ENCODE results near the gene ROCK1. TPM values are rescaled to one million over a fixed set of nuclear protein-coding genes. Genes with fewer than 3 reads are reported as not detected.
"Not testable (repeated sequence)": the region's sequence is repeated elsewhere in the genome, so short reads cannot be mapped to it uniquely, and the experiment has no call there.

The ROCK1 gene
- total and polyA plus RNA-seq, 8 donors = 50.2 to 93.2 (median 77.9) TPM

DNA sequence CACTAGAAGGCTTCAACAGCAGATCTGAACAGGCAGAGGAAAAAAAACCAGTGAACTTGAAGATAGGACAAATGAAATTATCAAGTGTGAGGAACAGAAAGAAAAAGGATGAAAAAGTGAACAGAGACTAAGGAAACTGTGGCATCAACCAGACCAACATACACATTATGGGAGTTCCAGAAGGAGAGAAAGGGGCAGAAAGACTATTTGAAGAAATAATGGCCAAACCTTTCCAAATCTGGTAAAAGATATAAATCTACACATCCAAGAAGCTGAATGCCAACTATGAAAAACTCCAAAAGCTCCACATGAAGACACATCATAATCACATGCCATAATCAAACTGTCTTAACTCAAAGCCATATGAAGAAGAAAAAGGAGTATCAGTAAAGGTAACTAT, 79.8 kb downstream of the ROCK1 start:
- no peaks in the 10 kb centered on the region for H3K27me3 ChIP-seq
- TF ChIP-seq, protein P1, sequence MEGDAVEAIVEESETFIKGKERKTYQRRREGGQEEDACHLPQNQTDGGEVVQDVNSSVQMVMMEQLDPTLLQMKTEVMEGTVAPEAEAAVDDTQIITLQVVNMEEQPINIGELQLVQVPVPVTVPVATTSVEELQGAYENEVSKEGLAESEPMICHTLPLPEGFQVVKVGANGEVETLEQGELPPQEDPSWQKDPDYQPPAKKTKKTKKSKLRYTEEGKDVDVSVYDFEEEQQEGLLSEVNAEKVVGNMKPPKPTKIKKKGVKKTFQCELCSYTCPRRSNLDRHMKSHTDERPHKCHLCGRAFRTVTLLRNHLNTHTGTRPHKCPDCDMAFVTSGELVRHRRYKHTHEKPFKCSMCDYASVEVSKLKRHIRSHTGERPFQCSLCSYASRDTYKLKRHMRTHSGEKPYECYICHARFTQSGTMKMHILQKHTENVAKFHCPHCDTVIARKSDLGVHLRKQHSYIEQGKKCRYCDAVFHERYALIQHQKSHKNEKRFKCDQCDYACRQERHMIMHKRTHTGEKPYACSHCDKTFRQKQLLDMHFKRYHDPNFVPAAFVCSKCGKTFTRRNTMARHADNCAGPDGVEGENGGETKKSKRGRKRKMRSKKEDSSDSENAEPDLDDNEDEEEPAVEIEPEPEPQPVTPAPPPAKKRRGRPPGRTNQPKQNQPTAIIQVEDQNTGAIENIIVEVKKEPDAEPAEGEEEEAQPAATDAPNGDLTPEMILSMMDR (IDR thresholded peaks at IDR 0.05) = no peak
- DNase-seq (no peak), ATAC-seq (no peak)
- intact Hi-C loops (cut with DNase I) = no loop called here
- H3K4me3 ChIP-seq = no peak overlapping the region
- no peaks in the 10 kb centered on the region for H3K9me3 ChIP-seq
- peaks cover 0 to 30% of the 10 kb centered on the region in 2 donors for H3K36me3 ChIP-seq
- H3K27ac ChIP-seq = no peak overlapping the region
- no peaks in the 10 kb centered on the region for H3K4me1 ChIP-seq

DNA sequence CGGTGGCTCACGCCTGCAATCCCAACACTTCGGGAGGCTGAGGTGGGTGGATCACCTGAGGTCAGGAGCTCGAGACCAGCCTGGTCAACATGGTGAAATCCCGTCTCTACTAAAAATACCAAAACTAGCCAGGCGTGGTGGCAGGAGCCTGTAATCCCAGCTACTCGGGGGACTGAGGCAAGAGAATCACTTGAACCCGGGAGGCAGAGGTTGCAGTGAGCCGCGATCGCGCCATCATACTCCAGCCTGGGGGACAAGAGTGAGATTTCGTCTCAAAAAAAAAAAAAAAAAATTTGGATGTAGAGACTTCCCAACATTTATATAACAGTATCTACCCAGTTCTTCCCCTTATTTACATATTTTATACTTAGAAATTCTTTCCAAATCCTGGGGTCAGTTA, 93.4 kb downstream of the ROCK1 start:
- H3K4me3 ChIP-seq; H3K27ac ChIP-seq; H3K9me3 ChIP-seq; H3K27me3 ChIP-seq; ATAC-seq; intact Hi-C loops (cut with DNase I); H3K4me1 ChIP-seq: not testable (repeated sequence)
- peaks cover 0 to 70% of the 10 kb centered on the region in 2 donors for H3K36me3 ChIP-seq
- DNase-seq = peak in 1 of 4 donors; percentile 54

DNA sequence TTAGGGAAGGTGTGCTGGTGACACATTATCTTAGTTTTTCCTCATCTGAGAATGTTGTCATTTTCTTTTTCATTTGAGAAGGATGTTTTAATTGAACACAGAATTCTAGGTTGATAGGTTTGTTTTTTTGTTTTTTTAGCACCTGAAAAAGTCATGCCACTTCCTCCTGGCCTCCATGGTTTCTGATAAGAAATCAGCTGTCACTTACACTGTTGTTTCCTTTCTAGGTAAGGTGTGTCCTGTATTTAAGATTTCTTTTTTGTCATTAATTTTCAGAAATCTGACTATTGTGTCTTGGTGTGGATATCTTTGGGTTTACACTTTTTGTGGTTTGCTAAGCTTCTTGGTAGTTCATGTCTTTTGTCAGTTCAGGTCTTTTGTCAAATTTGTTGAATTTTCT, 99.3 kb downstream of the ROCK1 start:
- no peaks in the 10 kb centered on the region for H3K4me1 ChIP-seq
- intact Hi-C loops (cut with DNase I) = no loop called here
- DNase-seq = no peak
- no peaks in the 10 kb centered on the region for H3K27me3 ChIP-seq
- no peak overlapping the region for H3K4me3 ChIP-seq
- H3K27ac ChIP-seq = no peak overlapping the region
- peaks cover 0 to 72% of the 10 kb centered on the region in 2 donors for H3K36me3 ChIP-seq
- H3K9me3 ChIP-seq = no peaks in the 10 kb centered on the region
- TF ChIP-seq, protein P1 (IDR thresholded peaks at IDR 0.05) = no peak
- no peak for ATAC-seq

DNA sequence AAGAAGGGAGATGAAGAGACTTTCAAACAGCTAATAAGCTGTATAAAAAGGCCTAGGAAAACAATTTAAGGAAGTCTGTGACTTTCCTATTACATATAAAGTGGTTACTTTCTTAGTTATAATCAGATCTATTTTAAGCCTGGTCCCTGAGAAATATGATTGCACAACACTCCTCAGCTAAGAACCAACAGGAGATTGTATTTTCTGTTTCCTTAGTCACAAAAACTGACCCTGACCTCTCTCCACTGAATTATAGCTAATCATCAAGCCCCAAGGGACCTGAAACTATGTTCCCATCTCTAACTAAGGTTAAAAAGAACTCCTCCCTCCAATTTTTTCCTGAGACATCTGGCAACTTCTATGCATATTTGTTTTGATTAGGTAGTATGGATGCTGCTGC, 106.9 kb downstream of the ROCK1 start:
- Histone ChIP-seq H3K4me3 (no peak overlapping the region), H3K27me3 (no peaks in the 10 kb centered on the region), H3K27ac (peak overlapping the region; percentile 51 to 74), H3K36me3 (peaks cover 0 to 84% of the 10 kb centered on the region in 2 donors), H3K4me1 (peaks cover 11 to 12% of the 10 kb centered on the region in 2 donors), H3K9me3 (no peaks in the 10 kb centered on the region)
- intact Hi-C loops (cut with DNase I) = no loop called here
- TF ChIP-seq, protein P1 (IDR thresholded peaks at IDR 0.05) = no peak
- peak in 2 of 4 donors; percentile 5 to 28 for DNase-seq
- ATAC-seq = peak; percentile 93

DNA sequence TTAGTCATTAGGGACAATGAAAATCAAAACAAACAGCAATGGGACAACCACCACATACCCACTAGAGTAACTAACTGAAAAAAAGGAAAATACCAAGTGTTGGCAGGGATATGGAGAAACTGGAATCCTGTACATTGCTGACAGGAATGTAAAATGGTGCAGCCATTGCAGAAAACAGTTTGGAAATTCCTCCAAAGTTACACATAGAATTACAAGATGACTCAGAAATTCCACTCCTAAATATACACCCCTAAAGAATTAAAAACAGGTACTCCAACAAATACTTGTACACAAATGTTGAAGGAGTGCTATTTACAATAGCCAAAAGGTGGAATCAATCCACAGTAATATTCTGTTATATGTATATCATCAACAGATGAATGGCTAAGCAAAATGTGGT, 110.9 kb downstream of the ROCK1 start:
- H3K4me1 ChIP-seq = peaks cover 11 to 12% of the 10 kb centered on the region in 2 donors
- no peak overlapping the region for H3K27ac ChIP-seq
- DNase-seq (no peak), ATAC-seq (no peak)
- no peaks in the 10 kb centered on the region for H3K27me3 ChIP-seq
- no peak overlapping the region for H3K4me3 ChIP-seq
- H3K36me3 ChIP-seq = peaks cover 0 to 64% of the 10 kb centered on the region in 2 donors
- intact Hi-C loops (cut with DNase I) = no loop called here
- TF ChIP-seq, protein P1 (IDR thresholded peaks at IDR 0.05) = no peak
- no peaks in the 10 kb centered on the region for H3K9me3 ChIP-seq

DNA sequence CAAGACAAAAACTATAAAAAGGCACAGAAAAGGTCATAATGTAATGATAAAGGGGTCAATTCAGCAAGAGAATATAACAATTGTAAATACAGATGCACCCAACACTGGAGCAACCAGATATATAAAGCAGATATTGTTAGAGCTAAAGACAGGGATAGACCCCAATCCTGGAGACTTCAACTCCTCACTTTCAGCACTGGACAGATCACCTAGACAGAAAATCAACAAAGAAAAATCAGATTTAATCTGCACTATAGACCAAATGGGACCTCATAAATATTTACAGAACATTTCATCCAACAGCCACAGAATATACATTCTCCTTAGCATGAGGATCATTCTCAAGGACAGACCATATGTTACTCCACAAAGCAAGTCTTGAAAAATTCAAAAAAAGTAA, 114.2 kb downstream of the ROCK1 start:
- Histone ChIP-seq H3K4me3 (no peak overlapping the region), H3K4me1 (no peaks in the 10 kb centered on the region), H3K27ac (no peak overlapping the region), H3K9me3 (no peaks in the 10 kb centered on the region), H3K36me3 (peaks cover 0 to 46% of the 10 kb centered on the region in 2 donors), H3K27me3 (no peaks in the 10 kb centered on the region)
- TF ChIP-seq, protein P1 (IDR thresholded peaks at IDR 0.05) = no peak
- intact Hi-C loops (cut with DNase I) = no loop called here
- ATAC-seq (no peak), DNase-seq (no peak)
